ENCODE data around the gene CDON.

CDON gene

GRCh38 chr11:125950696-125951651 lies 111.7 kb downstream of the CDON start:
- no peak for DNase-seq (ENCODE audit: low read depth in 1 of 2, low spot score in 1 of 2)
- no peak overlapping the region for H3K4me3 ChIP-seq (replicated peaks; ENCODE audit: insufficient read depth, low read length)
- TF ChIP-seq SPI1 (IDR thresholded peaks at IDR 0.05; ENCODE audit: borderline replicate concordance, low read depth) (no peak), REST (IDR thresholded peaks at IDR 0.05; ENCODE audit: insufficient replicate concordance, low read depth) (no peak), POLR2AphosphoS5 (IDR thresholded peaks at IDR 0.05; ENCODE audit: low read depth) (no peak), CTCF (IDR thresholded peaks at IDR 0.05; ENCODE audit: insufficient read depth, low read length) (no peak), GABPA (IDR thresholded peaks at IDR 0.05; ENCODE audit: low read depth) (no peak)
- H3K27me3 ChIP-seq (ENCODE audit: insufficient read depth, poor library complexity, severe bottlenecking), result no peaks in the 10 kb centered on the region
- H3K27ac ChIP-seq (replicated peaks), result no peak overlapping the region

GRCh38 chr11:125950178-125950490 lies 112.5 kb downstream of the CDON start:
- Histone ChIP-seq H3K27ac (replicated peaks) (no peak overlapping the region), H3K27me3 (ENCODE audit: insufficient read depth, poor library complexity, severe bottlenecking) (no peaks in the 10 kb centered on the region), H3K4me3 (replicated peaks; ENCODE audit: insufficient read depth, low read length) (no peak overlapping the region)
- TF ChIP-seq GABPA (IDR thresholded peaks at IDR 0.05; ENCODE audit: low read depth), result no peak
- no peak for TF ChIP-seq REST (IDR thresholded peaks at IDR 0.05; ENCODE audit: insufficient replicate concordance, low read depth)
- no peak for TF ChIP-seq POLR2AphosphoS5 (IDR thresholded peaks at IDR 0.05; ENCODE audit: low read depth)
- no peak for TF ChIP-seq SPI1 (IDR thresholded peaks at IDR 0.05; ENCODE audit: borderline replicate concordance, low read depth)
- TF ChIP-seq CTCF (IDR thresholded peaks at IDR 0.05; ENCODE audit: insufficient read depth, low read length), result no peak
- DNase-seq (ENCODE audit: low read depth in 1 of 2, low spot score in 1 of 2), result no peak

- no peak for DNase-seq (ENCODE audit: low read depth in 1 of 2, low spot score in 1 of 2)
- H3K27me3 ChIP-seq (ENCODE audit: insufficient read depth, poor library complexity, severe bottlenecking), result no peaks in the 10 kb centered on the region
- TF ChIP-seq REST (IDR thresholded peaks at IDR 0.05; ENCODE audit: insufficient replicate concordance, low read depth) (no peak), GABPA (IDR thresholded peaks at IDR 0.05; ENCODE audit: low read depth) (no peak), SPI1 (IDR thresholded peaks at IDR 0.05; ENCODE audit: borderline replicate concordance, low read depth) (no peak), CTCF (IDR thresholded peaks at IDR 0.05; ENCODE audit: insufficient read depth, low read length) (no peak), POLR2AphosphoS5 (IDR thresholded peaks at IDR 0.05; ENCODE audit: low read depth) (no peak)
- H3K27ac ChIP-seq (replicated peaks), result no peak overlapping the region
- no peak overlapping the region for H3K4me3 ChIP-seq (replicated peaks; ENCODE audit: insufficient read depth, low read length)
Observed at GRCh38 chr11:125949271-125950177, 113.1 kb downstream of the CDON start.

All from HL-60 (cell line).